Measurements from ENCODE around the gene GPR132.

- no peak for TF ChIP-seq GTF2F1 (IDR thresholded peaks at IDR 0.05; ENCODE audit: low read length)
- TF ChIP-seq CTCF (CRISPR knock-in tag; IDR thresholded peaks at IDR 0.05) = no peak
- TF ChIP-seq ZNF670 (CRISPR knock-in tag; IDR thresholded peaks at IDR 0.05; ENCODE audit: borderline replicate concordance) = no peak
- TF ChIP-seq ZNF644 (CRISPR knock-in tag; IDR thresholded peaks at IDR 0.05; ENCODE audit: low read depth) = no peak
- TF ChIP-seq KDM6A (CRISPR knock-in tag; IDR thresholded peaks at IDR 0.05; ENCODE audit: low read depth) = no peak
- no peak for TF ChIP-seq ZNF891 (CRISPR knock-in tag; IDR thresholded peaks at IDR 0.05)
- no peak for TF ChIP-seq NFYB (CRISPR knock-in tag; IDR thresholded peaks at IDR 0.05)
- TF ChIP-seq ZBTB38 (CRISPR knock-in tag; IDR thresholded peaks at IDR 0.05) = no peak
- no peak for TF ChIP-seq POLR2AphosphoS5 (IDR thresholded peaks at IDR 0.05; ENCODE audit: low read depth, low read length)
- TF ChIP-seq HDAC6 (IDR thresholded peaks at IDR 0.05; ENCODE audit: low read depth, low read length) = no peak
- no peak for TF ChIP-seq TAF1 (CRISPR knock-in tag; IDR thresholded peaks at IDR 0.05)
- no peak for TF ChIP-seq ELF4 (CRISPR knock-in tag; IDR thresholded peaks at IDR 0.05; ENCODE audit: borderline replicate concordance)
- no peak for TF ChIP-seq NFIC (IDR thresholded peaks at IDR 0.05; ENCODE audit: low read length)
Observed at GRCh38 chr14:105062048-105062433, 3.2 kb downstream of the GPR132 start.

Data from HepG2 (cell line).